Stimulated activated CD4-positive, alpha-beta T cell treated with anti-CD3 and anti-CD28 coated beads, Interleukin-4, amount 100 ng/mL, for 48 hours (primary cell): ENCODE results near the gene SAMD3.
"Not testable (repeated sequence)": the region's sequence is repeated elsewhere in the genome, so short reads cannot be mapped to it uniquely, and the experiment has no call there.

Experiments
- DNase-seq, 2 donors: peaks; one replicate each; pipeline ENCODE4 v3.0.0-alpha.2; 2020; ENCODE audit warnings: low read depth in 2 of 2

The SAMD3 gene

GRCh38 chr6:130173377-130174004, 49.3 kb downstream of the SAMD3 start:
- not testable (repeated sequence) for DNase-seq

- not testable (repeated sequence) for DNase-seq
Observed at GRCh38 chr6:130170160-130170559, 52.6 kb downstream of the SAMD3 start.

- DNase-seq: no peak
Observed at GRCh38 chr6:130167655-130168054, 55.1 kb downstream of the SAMD3 start.

- DNase-seq: no peak
Observed at GRCh38 chr6:130164251-130164650, 58.5 kb downstream of the SAMD3 start.

- DNase-seq: no peak
Observed at GRCh38 chr6:130163266-130163665, 59.5 kb downstream of the SAMD3 start.

GRCh38 chr6:130162421-130162820, 60.3 kb downstream of the SAMD3 start:
- no peak for DNase-seq

- no peak for DNase-seq
Observed at GRCh38 chr6:130161683-130162404, 60.9 kb downstream of the SAMD3 start.

- DNase-seq: no peak
Observed at GRCh38 chr6:130159956-130160355, 62.8 kb downstream of the SAMD3 start.

- DNase-seq: no peak
Observed at GRCh38 chr6:130158548-130158947, 64.2 kb downstream of the SAMD3 start.

GRCh38 chr6:130158056-130158455, 64.7 kb downstream of the SAMD3 start:
- no peak for DNase-seq

- no peak for DNase-seq
Observed at GRCh38 chr6:130156908-130157307, 65.8 kb downstream of the SAMD3 start.

GRCh38 chr6:130152908-130153510, 69.7 kb downstream of the SAMD3 start:
- no peak for DNase-seq

GRCh38 chr6:130150906-130151305, 71.8 kb downstream of the SAMD3 start:
- no peak for DNase-seq

GRCh38 chr6:130149016-130149415, 73.7 kb downstream of the SAMD3 start:
- not testable (repeated sequence) for DNase-seq

GRCh38 chr6:130148181-130148580, 74.6 kb downstream of the SAMD3 start:
- DNase-seq: no peak

GRCh38 chr6:130147111-130147510, 75.6 kb downstream of the SAMD3 start:
- no peak for DNase-seq

- no peak for DNase-seq
Observed at GRCh38 chr6:130143709-130144108, 79.0 kb downstream of the SAMD3 start.

GRCh38 chr6:130140084-130140483, 82.7 kb downstream of the SAMD3 start:
- no peak for DNase-seq

- DNase-seq: no peak
Observed at GRCh38 chr6:130138909-130139242, 83.9 kb downstream of the SAMD3 start.

GRCh38 chr6:130138116-130138908, 84.4 kb downstream of the SAMD3 start:
- no peak for DNase-seq

- no peak for DNase-seq
Observed at GRCh38 chr6:130136798-130137197, 86.0 kb downstream of the SAMD3 start.

GRCh38 chr6:130134582-130134981, 88.2 kb downstream of the SAMD3 start:
- DNase-seq: no peak
